DOHH2 (cell line): ENCODE data around the gene EYA4.

Experiments used
- H3F3A ChIP-seq: fragments of 200-600 bp; sonication (generic), shearing (Covaris generic); 2 replicates; pipeline ENCODE4 v1.6.0; 2016; ENCODE audit warnings: antibody characterized with exemption, mild to moderate bottlenecking; ENCODE audit not compliant: control insufficient read depth, insufficient read depth
- H3K27ac ChIP-seq: fragments of 200-600 bp; sonication (generic); 2 replicates; pipeline ENCODE4 v1.5.1; 2014; ENCODE audit warnings: low read depth, mild to moderate bottlenecking, low read length, moderate library complexity
- H3K27me3 ChIP-seq: fragments of 200-600 bp; sonication (generic); 2 replicates; pipeline ENCODE4 v1.6.1; 2014; ENCODE audit warnings: mild to moderate bottlenecking, low read length, mixed read lengths; ENCODE audit not compliant: control insufficient read depth
- H3K36me3 ChIP-seq: fragments of 200-600 bp; sonication (generic); 2 replicates; pipeline ENCODE4 v1.6.1; 2014; ENCODE audit warnings: mild to moderate bottlenecking, low read length, moderate library complexity, mixed read lengths; ENCODE audit not compliant: control insufficient read depth
- H3K4me1 ChIP-seq: fragments of 200-600 bp; sonication (generic); 2 replicates; pipeline ENCODE4 v1.6.1; 2014; ENCODE audit warnings: mild to moderate bottlenecking, low read length, mixed read lengths; ENCODE audit not compliant: control insufficient read depth
- H3K4me2 ChIP-seq: fragments of 200-600 bp; sonication (generic); 2 replicates; pipeline ENCODE4 v1.6.0; 2014; ENCODE audit warnings: mild to moderate bottlenecking, low read length, moderate library complexity
- H3K4me3 ChIP-seq: fragments of 200-600 bp; sonication (generic); 2 replicates; pipeline ENCODE4 v1.5.1; 2014; ENCODE audit warnings: mild to moderate bottlenecking, low read length, mixed read lengths
- H3K79me2 ChIP-seq: fragments of 200-600 bp; sonication (generic); 2 replicates; pipeline ENCODE4 v1.6.1; 2014; ENCODE audit warnings: mild to moderate bottlenecking, low read length, mixed read lengths; ENCODE audit not compliant: control insufficient read depth
- H3K9me2 ChIP-seq: fragments of 200-600 bp; sonication (generic); replicated peaks from 2 replicates; pipeline ENCODE4 v1.6.1; 2014; ENCODE audit warnings: mild to moderate bottlenecking, low read length, mixed read lengths; ENCODE audit not compliant: control insufficient read depth
- H3K9me3 ChIP-seq: fragments of 200-600 bp; sonication (generic); 2 replicates; pipeline ENCODE4 v1.6.1; 2014; ENCODE audit warnings: antibody characterized with exemption, low read length, mixed read lengths; ENCODE audit not compliant: control insufficient read depth, insufficient read depth
- H4K20me1 ChIP-seq: fragments of 200-600 bp; sonication (generic); 2 replicates; pipeline ENCODE4 v1.6.0; 2014; ENCODE audit warnings: low read depth, mild to moderate bottlenecking, antibody characterized with exemption, low read length, moderate library complexity; ENCODE audit not compliant: control insufficient read depth, insufficient read depth
- CTCF ChIP-seq: fragments of 200-600 bp; sonication (generic); IDR thresholded peaks from one replicate; pipeline ENCODE4 v1.5.1; 2014; ENCODE audit warnings: antibody characterized with exemption, mild to moderate bottlenecking, low read depth, low read length; ENCODE audit not compliant: poor library complexity, severe bottlenecking
- EZH2phosphoT487 ChIP-seq: fragments of 200-600 bp; sonication (generic); IDR thresholded peaks from 2 replicates; pipeline ENCODE4 v1.6.1; 2017; ENCODE audit warnings: borderline replicate concordance, mild to moderate bottlenecking, antibody characterized with exemption, low read length, moderate library complexity, mixed read lengths

EYA4 gene

GRCh38 chr6:133411757-133412156 lies 170.6 kb downstream of the EYA4 start:
- no peaks in the 10 kb centered on the region for H3K36me3 ChIP-seq
- H3K27me3 ChIP-seq = no peaks in the 10 kb centered on the region
- H3K27ac ChIP-seq = no peak overlapping the region
- H3K9me3 ChIP-seq = no peaks in the 10 kb centered on the region
- TF ChIP-seq EZH2phosphoT487 = no peak
- no peak for TF ChIP-seq CTCF
- H3F3A ChIP-seq = no peaks in the 10 kb centered on the region
- no peak overlapping the region for H3K4me2 ChIP-seq
- no peaks in the 10 kb centered on the region for H3K4me1 ChIP-seq
- no peaks in the 10 kb centered on the region for H4K20me1 ChIP-seq
- H3K4me3 ChIP-seq = no peak overlapping the region
- no peaks in the 10 kb centered on the region for H3K79me2 ChIP-seq
- no peaks in the 10 kb centered on the region for H3K9me2 ChIP-seq

DNA sequence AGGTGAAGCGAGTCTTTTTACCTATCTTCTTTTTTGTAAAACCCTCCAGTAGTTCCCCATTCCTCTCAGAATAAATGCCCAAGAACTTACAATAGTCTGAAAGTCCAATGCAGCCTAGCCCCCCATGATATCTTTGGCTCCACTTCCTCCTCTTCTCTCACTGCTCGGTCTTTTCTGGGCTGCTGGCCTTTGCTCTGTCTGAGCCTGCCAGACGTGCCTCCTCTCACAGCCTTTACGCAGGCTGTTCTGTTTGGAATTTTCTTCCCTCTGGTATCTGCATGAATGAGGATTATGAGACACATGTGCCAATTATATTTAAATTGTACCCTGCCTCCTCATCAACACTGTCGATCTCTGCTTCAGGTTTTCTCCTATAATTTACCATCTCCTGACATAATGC lies 174.1 kb downstream of the EYA4 start:
- no peak overlapping the region for H3K4me3 ChIP-seq
- no peak overlapping the region for H3K4me2 ChIP-seq
- no peaks in the 10 kb centered on the region for H4K20me1 ChIP-seq
- H3K9me3 ChIP-seq = no peaks in the 10 kb centered on the region
- H3F3A ChIP-seq = no peaks in the 10 kb centered on the region
- H3K4me1 ChIP-seq = no peaks in the 10 kb centered on the region
- H3K36me3 ChIP-seq = no peaks in the 10 kb centered on the region
- no peaks in the 10 kb centered on the region for H3K9me2 ChIP-seq
- no peaks in the 10 kb centered on the region for H3K27me3 ChIP-seq
- H3K27ac ChIP-seq = no peak overlapping the region
- no peak for TF ChIP-seq EZH2phosphoT487
- TF ChIP-seq CTCF = no peak
- H3K79me2 ChIP-seq = no peaks in the 10 kb centered on the region

- TF ChIP-seq CTCF (no peak), EZH2phosphoT487 (no peak)
- H3K9me2 ChIP-seq = no peaks in the 10 kb centered on the region
- no peaks in the 10 kb centered on the region for H3K27me3 ChIP-seq
- no peaks in the 10 kb centered on the region for H3K4me1 ChIP-seq
- H3K36me3 ChIP-seq = no peaks in the 10 kb centered on the region
- H3K4me2 ChIP-seq = no peak overlapping the region
- H4K20me1 ChIP-seq = no peaks in the 10 kb centered on the region
- H3F3A ChIP-seq = no peaks in the 10 kb centered on the region
- no peak overlapping the region for H3K4me3 ChIP-seq
- no peaks in the 10 kb centered on the region for H3K9me3 ChIP-seq
- H3K79me2 ChIP-seq = no peaks in the 10 kb centered on the region
- no peak overlapping the region for H3K27ac ChIP-seq
Measured at GRCh38 chr6:133418108-133418507, 177.0 kb downstream of the EYA4 start.

- Histone ChIP-seq H3K27ac (no peak overlapping the region), H3K4me1 (no peaks in the 10 kb centered on the region), H3K36me3 (no peaks in the 10 kb centered on the region), H3K9me3 (no peaks in the 10 kb centered on the region), H3K79me2 (no peaks in the 10 kb centered on the region), H3K9me2 (no peaks in the 10 kb centered on the region), H3K27me3 (no peaks in the 10 kb centered on the region), H3F3A (no peaks in the 10 kb centered on the region), H4K20me1 (no peaks in the 10 kb centered on the region), H3K4me3 (no peak overlapping the region), H3K4me2 (no peak overlapping the region)
- TF ChIP-seq EZH2phosphoT487 = no peak
- TF ChIP-seq CTCF = no peak
Measured at GRCh38 chr6:133423242-133423641, 182.1 kb downstream of the EYA4 start.
